Stimulated activated CD8-positive, alpha-beta memory T cell treated with anti-CD3 and anti-CD28 coated beads, Interleukin-15, amount 100 ng/mL, for 24 hours (primary cell): ENCODE results near the gene LDAH.
"Not testable (repeated sequence)": the region's sequence is repeated elsewhere in the genome, so short reads cannot be mapped to it uniquely, and the experiment has no call there.

Source experiments
- DNase-seq: peaks from one replicate; pipeline ENCODE4 v3.0.0-alpha.2; 2020; ENCODE audit warnings: low read depth

LDAH gene

GRCh38 chr2:20723543-20723942, 99.4 kb downstream of the LDAH start:
- no peak for DNase-seq

DNA sequence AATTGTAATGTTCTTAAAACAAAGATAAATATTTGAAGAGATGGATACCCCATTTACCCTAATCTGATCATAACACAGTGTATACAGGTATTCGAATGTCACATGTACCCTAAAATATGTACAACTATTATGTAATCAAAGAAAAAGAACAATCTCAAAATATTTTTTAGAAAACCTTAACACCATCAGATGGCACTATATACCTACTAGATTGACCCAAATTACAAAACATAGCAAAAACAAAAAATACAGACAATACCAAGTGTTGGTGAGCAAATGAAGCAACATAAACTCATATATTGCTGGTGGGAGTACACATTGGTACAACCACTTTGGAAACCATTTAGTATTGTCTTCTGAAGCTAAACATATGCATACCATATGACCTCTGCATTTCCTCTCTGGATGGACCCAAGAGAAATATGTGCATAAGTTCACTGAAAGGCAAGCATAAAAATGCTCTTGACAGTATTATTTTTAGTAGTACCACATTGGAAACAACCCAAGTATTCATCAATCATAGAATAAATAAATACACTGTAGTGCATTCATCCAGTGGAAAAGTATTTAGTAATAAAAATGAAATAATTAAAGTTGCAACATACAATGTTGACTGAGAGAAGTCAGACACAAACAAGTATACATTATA, 100.2 kb downstream of the LDAH start:
- DNase-seq = no peak

DNA sequence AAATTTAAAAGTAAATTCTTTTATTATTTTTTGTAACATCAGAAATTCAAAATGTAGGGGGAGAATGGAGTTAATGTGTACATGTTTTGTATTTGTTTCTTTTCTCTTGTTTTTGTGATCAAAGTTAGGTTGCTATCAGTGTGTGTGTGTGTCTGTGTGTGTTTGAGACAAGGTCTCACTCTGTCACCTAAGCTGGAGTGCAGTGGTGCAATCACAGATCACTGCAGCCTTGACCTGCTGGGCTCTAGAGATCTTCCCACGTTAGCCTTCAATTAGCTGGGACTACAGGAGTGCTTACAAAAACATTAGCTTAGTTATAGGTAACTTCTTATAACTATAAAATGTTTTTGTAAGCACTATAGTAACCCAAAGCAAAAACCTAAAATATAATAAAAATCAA, 105.3 kb downstream of the LDAH start:
- DNase-seq = no peak

GRCh38 chr2:20716164-20716563, 106.7 kb downstream of the LDAH start:
- DNase-seq = not testable (repeated sequence)

- not testable (repeated sequence) for DNase-seq
These were observed 108.5 kb downstream of the LDAH start for GRCh38 chr2:20714412-20714811.

GRCh38 chr2:20713585-20713984, 109.3 kb downstream of the LDAH start:
- DNase-seq = not testable (repeated sequence)

DNA sequence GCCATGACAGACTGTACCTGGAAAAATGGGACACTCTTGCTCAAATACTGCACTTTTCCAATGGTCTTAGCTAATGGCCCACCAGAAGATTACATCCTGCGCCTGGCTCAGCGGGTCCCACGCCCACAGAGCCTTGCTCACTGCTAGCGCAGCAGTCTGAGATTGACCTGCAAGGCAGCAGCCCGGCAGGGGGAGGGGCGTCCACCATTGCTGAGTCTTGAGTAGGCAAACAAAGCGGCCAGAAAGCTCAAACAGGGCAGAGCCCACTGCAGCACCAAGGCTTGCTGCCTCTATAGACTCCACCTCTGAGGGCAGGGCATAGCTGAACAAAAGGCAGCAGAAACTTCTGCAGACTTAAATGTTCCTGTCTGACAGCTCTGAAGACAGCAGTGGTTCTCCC, 111.3 kb downstream of the LDAH start:
- DNase-seq = not testable (repeated sequence)

DNA sequence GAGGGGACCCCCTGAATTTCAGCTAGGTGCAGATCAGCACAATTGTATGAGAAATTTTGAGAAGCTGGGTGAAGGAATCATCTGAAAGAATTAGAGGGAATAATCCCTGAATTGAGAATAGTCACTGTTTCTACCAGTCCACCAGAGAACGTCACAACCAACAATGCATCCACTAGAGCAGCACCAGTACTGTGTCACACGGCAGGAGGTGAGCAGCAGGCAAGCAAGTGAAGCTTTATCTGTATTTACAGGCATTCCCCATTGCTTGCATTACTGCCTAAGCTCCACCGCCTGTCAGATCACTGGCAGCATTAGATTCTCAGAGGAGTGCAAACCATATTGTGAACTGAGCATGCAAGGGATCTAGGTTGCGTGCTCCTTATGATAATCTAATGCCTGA, 115.3 kb downstream of the LDAH start:
- no peak for DNase-seq

DNA sequence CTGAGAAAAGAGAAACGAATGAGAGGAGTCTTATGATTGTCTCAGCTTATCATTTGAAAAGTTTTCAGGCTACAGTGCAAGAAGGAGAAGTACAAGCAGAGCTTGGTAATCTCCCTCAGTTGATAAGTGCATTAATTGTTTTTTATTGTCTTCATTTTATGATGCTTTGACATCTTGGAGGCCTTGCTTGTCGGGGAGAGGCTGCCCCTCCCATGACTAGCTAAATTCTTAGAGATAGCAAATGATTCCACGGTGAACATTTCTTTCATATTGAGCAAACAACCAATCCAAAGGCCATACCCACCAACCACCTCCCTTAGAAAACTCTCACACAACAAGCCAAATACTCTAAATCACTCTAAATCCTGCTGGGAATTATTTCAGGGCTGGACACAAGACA, 116.1 kb downstream of the LDAH start:
- no peak for DNase-seq

DNA sequence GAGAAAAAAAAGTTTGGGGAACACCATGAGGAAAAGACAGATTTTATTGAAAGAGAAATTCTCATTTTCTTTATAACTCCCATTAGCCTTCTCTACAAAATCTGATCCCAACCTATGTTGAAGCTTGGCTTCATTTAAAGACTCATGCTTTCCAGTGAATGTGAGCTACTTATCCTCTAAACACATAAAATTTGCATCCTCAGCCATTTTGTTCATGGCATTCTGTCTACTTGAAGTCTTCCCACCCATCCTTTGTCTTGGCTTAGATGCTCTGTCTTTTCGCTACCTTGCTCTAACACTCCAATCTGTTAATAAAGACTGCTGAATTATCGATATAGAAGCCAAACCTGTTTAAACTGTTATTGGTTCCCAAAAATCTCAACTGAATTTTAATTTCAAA, 116.7 kb downstream of the LDAH start:
- no peak for DNase-seq

DNA sequence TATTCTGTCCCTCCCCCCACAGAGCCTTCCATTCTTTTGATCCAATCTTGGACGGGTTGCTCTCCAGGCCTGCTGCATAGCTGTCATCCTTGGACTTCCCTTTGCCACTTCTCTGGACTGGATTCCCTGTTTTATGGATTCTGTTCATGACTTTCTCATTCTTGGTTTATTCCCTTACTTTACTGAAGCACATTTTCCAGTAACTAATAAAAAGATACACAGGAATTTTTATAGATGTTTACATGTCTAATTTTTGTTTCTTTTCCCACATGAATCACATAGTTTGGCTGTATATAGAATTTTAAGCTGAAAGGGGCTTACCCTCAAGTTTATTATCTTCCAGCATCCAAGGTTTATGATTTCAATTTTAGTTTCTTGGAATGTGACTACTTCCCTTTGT, 118.0 kb downstream of the LDAH start:
- no peak for DNase-seq

- DNase-seq = no peak
These were observed 120.3 kb downstream of the LDAH start for GRCh38 chr2:20702563-20702962.

- DNase-seq = no peak
These were observed 123.8 kb downstream of the LDAH start for GRCh38 chr2:20698916-20699613.

DNA sequence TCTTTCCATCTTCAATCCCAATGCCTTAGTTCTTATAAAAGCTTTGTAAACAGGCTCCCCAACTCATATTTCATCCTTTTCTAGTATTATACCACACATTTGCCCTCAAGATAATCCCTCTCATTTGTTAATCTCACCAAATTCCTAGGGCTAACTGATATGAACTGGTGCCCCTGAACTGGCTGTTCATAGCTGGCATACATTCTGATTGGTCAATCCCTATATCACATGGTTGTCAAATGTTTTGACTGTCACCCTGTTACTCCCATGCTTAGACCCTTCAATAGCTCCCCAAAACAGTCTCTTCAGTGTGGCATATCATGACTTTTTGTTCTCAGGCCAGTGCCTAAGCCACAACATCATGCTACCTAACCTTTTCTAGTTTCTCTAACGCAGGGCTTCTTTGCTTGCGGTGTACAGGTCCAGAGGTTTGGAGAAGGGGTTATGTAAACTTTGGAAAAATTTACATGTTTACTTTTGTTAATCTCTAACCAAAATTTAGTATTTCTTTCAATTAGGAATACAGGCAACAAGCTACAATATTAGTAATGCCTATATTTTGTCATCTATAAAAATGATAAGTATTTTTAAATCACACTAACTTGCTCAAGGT, 125.5 kb downstream of the LDAH start:
- DNase-seq = no peak

- DNase-seq = no peak
These were observed 126.5 kb downstream of the LDAH start for GRCh38 chr2:20696366-20696765.

GRCh38 chr2:20693317-20693716, 129.6 kb downstream of the LDAH start:
- DNase-seq = no peak

DNA sequence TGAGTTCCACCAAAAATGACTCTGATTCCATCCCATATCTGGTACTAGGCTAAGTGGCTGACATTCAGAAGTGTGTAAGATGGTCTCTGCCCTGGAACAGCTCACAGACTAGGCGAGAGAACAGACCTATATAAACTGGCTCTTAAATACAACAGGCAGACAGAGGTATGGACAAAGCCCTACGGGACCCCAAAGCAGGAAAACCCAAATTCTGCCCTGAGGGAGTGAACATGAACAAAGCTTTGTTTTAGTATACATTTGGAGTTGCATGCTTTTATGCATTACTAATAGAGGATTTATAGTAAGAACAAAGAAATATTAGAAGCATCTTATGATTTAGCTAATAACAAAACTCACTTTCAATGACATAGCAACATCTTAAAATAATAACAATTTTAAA, 130.8 kb downstream of the LDAH start:
- no peak for DNase-seq

- DNase-seq = no peak
These were observed 131.7 kb downstream of the LDAH start for GRCh38 chr2:20691076-20691734.

- DNase-seq = no peak
These were observed 133.3 kb downstream of the LDAH start for GRCh38 chr2:20689428-20690264.

DNA sequence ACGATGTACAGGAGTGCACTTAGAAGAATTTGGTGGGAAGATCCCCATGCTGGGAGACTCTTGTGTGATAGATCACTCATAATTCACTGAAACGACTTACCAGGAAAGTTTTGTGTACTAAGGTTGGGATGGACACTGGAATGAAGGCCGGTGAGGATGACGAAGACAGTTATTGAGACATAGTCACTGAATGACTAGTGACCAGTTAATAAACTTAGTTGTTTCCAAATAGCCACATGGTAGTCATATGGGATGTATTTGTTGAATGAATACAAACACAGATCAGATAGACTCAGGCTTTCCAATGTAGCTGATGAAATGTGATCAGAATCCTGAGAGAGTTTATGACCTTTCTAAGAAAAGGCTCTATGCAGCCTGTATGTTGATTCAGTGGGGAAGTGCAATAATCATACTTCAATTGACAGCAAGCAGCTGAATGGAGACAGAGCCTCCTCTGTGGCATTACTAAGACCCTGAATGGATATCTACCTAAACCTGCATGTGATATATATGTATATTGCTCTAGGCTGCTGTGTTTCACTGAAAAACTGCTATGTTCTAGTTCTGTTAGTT, 135.6 kb downstream of the LDAH start:
- no peak for DNase-seq

DNA sequence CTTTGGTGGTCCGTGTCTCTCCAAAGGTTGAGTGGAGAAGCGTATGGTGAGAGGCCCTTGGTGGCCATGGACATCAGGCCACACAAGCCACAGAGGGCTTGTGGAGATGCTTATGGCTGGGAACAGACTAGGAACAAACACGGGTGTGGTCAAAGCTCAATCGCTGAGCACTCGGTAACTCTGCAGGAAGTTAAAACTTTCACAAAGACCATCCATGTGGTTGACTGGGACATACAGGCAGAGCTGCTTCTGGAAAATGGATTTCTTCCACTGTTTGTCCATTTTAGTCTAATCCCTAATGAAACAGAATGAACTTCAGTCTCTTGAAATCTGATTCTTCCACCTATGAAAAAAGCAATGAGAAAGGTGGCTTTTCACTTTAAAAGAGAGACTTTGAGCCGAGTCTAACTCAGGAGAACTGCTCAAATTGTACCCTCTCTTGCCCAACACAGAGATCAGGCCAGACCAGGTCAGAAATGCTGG, 138.3 kb downstream of the LDAH start:
- no peak for DNase-seq
